DMS79 treated with DMSO at 0.1 percent for 48 hours (cell line): ENCODE data around the gene SDK1.
"Not testable (repeated sequence)": the region's sequence is repeated elsewhere in the genome, so short reads cannot be mapped to it uniquely, and the experiment has no call there.

Source experiments
- DNase-seq: peaks from one replicate; lab custom pipeline; 2025; lab: John Stamatoyannopoulos, UW

SDK1 gene

DNA sequence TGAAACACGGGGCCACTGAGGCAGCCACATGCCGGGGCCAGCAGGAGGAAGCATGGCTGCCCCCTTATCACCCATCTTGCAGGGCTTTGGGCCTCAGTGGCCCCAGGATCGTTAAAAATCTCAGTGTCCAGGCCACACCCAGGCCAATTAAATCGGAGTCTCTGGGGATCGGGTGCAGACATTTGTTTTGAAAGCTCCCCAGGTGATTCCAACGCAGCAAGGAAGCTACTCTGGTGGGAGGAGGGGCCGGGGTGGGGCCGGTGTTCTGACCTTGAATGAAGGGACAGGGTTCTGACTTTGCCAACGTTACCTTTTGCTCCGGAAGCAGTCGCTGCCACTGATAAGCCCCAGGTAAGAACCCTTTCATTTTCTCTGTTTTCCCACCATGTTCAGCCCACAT lies 968.7 kb downstream of the SDK1 start:
- DNase-seq = no peak

GRCh38 chr7:4270268-4270667 lies 969.2 kb downstream of the SDK1 start:
- no peak for DNase-seq

DNA sequence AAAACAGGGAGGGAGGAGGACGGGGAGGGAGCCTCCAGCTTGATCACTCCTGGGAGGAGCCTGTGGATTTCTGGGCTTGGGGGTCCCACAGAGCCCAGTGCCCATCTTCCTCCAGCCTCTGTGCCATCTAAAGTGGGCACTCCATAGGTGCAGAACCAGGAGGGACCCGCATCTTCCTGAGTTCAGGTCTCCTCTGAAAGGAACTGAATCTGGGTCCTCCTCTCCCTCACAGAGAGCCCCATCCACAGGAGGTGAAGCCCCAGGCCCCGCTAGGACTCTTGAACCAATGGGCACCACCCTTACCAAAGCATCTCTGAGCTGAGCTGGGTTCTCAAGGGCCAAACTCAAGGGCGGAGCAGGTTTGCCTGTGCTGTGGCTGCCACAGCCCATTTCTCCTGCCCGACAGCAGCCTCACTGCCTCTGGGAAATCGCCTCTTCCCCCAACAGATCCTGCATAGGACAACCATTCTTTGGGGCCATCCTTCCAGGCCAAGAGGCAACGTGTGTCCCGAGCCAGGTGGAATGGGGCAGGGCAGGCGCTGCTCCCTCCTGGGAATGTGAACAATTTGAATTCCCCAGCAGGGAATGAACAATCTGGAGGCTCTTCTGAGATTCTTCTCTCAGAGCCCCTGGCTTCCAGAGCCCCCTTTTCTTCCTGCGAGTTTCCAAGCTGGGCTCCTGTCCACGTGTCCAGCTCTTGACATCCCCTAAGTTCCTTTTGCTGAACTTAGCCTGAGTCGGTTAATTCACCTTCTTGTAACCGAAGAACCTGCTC lies 970.1 kb downstream of the SDK1 start:
- DNase-seq = no peak

- no peak for DNase-seq
These were observed 970.6 kb downstream of the SDK1 start for GRCh38 chr7:4271716-4272015.

DNA sequence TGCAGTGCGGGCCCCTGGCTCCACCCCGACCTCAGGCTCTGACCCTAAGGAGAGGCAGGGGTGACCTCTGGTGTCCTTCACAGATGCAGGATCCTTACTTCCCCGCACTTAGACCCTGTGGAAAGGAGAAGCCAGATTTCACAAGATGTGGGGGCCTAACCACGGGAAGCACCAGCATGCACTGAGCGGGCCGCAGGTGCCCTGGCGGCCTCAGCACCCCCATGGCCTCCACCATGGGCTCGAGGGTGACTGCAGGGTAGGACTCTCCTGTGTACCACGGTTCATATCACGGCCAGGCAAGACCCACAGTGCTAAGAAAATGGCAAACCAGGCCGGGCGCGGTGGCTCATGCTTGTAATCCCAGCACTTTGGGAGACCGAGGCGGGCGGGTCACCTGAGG lies 971.1 kb downstream of the SDK1 start:
- DNase-seq = no peak

DNA sequence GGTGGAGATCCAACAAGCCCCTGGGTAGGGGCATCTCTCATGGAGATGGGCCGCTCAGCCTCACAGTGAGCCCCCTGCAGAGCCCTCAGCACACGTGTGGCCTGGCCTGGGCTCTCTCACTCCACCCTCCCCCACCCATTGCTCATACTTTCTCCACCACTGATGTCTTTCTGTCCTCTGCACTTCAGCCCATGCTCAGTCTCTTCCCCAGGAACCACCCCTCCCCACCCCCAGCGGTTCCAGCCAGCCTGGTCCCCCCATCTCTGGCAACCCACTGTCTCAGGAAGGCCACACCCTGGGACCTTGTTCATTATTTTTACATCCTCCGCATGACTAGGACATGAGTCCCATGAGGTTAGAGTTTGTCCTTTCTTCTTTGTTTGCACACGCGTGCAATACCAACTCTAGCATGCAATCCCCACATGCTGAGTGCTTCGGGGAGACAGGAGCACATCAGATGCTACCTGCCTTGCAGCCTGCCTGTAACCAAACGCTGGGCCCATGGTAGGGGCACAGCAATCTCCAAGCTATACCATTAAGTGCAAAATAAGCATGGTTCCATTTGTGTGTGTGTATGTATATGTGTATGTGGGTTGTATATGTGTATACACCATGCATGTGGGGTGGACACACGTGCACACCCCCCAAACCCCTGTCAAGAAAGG lies 972.6 kb downstream of the SDK1 start:
- DNase-seq = no peak

GRCh38 chr7:4274286-4274685 lies 973.2 kb downstream of the SDK1 start:
- DNase-seq = no peak

GRCh38 chr7:4277936-4278335 lies 976.9 kb downstream of the SDK1 start:
- no peak for DNase-seq

DNA sequence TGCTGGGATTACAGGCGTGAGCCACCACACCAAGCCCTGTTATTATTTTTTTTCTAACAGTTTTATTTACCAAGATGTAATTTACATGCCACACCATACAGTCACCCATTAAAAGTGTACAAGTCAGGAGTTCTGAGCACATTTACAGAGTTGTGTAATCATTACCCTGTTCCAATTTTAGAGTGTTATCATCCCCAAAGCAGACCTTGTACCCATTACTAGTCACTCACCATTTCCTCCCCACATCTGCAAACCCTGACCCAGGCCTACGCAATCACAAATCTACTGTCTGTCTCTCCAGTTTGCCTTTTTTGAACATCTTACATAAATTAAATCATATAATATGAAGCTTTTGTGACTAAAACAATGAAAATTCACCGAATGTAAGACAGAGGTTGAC lies 978.2 kb downstream of the SDK1 start:
- no peak for DNase-seq

DNA sequence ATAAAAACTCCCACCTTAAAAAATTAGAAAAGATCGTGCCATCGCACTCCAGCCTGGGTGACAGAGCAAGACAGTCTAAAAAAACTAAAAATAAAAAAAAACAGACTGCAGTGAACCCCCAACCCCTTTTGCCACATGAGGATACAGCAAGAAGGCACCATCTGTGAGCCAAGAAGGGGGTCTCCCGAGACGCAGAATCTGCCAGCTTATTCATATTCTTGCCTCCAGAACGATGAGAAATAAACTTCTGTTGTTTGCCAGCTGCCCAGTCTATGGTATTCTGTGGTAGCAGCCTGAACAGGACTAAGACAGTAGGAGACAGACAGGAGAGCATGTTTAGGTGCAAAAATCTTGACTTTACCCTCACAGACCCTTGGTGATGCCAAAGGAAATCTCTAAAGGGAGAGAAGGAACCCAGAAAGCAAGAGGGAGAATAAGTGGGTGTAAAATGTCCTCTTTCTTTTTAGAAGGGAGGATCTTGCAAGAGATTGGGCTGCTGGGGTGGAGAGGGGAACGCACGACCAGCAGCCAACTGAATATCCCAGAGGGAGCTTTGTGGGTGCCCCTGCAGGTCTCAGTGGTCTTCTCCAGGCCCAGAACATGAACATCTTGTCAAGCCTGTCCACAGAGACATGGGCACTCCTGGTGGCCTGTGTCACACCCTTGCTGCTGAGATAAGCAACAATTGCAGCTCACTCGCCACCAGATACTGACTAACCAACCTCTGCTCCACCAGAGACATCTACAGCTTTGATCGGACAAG lies 980.4 kb downstream of the SDK1 start:
- no peak for DNase-seq

DNA sequence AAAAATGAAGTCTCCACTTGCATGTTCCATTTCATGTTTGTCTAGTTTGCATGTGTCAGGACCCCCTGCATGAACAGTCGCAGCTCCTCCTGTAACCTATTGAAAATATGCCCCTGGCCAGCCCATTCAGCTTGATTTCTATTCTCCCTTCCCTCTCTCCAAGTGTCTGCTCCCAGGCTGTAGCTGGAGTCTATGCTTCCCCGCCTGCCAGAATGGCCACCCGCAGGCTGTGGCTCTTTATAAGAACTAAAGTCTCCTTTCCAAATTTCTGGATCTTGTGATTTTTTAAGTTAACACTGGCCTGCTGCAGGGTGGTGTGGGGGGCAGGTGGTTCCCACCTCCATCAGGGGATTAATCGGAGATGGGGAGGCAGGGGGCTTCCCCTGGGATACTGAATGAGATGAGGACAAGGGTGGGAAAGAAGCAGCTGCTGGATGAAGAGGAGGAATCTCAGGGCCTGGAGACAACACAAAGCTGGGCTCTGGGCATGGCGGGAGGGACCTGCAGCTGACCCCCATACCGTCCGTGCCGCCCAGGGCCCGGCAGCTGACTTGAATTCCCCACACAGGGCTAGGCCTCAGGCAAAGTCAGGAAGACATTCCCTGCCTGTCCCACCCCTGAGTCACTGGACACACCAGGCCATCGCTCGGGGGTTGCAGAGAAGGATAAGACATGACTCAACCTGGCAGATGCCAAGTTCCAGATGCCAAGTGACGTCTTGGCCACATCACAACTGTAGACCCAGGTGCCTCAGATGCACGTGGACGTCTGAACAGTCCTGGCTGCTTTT lies 981.6 kb downstream of the SDK1 start:
- DNase-seq = no peak

- no peak for DNase-seq
These were observed 985.3 kb downstream of the SDK1 start for GRCh38 chr7:4286351-4286750.

DNA sequence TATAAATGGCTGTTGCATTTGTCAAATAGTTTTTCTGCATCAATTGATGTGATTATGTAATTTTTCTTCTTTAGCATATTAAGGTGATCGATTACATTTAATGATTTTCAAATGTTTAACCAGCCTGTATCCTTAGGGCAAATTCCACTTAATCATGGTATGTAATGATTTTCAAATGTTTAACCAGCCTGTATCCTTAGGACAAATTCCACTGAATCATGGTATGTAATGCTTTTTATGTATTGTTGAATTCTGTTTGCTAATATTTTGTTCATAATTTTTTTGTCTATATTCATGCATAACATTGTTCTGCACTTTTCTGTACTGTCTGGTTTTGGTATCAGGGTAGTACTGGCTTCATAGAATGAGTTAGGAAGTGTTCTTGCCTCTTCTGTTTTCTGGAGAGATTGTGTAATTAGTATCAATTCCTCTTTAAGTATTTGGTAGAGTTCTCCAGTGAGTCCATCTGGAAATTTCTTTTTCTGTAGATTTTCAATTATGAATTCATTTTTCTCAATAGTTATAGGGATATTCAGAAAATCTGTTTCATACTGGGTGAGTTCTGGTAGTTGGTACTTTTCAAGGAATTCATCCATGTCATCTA lies 987.8 kb downstream of the SDK1 start:
- no peak for DNase-seq

DNA sequence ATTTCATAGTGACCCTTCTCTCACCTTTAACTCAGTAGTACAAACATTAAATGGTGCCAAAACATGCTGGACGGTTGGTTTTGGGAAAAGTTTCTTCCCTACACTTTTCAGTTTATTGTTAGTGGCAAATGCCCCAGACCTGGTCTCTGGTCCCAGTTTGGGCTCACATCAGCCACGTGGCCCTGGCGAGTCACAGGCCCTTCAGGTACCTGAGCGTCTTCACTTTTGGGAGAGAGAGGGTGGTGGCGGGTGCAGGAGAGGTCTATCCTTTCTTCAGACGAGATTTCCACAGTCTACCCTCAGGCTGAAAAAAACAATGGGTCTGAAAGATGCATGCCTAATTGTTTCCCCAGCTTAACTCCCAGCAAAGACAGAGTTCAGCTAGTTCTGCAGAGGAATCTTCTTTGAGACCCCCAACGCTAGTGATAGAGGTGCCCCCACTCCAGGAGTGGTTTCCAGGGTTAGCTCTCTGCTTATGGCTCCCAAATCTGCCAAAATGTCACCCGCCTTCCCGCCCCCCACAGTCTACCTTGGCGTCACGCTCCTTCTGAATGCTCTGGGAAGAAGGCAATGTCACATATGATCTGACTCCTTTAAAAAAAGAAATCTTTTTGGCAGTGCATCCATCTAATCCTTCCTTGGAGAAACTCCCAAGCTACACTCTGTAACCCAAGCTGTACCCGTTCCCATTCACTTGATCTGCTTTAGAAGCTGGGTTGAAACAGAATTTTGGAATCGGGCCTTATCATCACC lies 996.3 kb downstream of the SDK1 start:
- no peak for DNase-seq

GRCh38 chr7:4297918-4298219 lies 996.8 kb downstream of the SDK1 start:
- DNase-seq = no peak

- DNase-seq = no peak
These were observed 998.4 kb downstream of the SDK1 start for GRCh38 chr7:4299431-4299830.

DNA sequence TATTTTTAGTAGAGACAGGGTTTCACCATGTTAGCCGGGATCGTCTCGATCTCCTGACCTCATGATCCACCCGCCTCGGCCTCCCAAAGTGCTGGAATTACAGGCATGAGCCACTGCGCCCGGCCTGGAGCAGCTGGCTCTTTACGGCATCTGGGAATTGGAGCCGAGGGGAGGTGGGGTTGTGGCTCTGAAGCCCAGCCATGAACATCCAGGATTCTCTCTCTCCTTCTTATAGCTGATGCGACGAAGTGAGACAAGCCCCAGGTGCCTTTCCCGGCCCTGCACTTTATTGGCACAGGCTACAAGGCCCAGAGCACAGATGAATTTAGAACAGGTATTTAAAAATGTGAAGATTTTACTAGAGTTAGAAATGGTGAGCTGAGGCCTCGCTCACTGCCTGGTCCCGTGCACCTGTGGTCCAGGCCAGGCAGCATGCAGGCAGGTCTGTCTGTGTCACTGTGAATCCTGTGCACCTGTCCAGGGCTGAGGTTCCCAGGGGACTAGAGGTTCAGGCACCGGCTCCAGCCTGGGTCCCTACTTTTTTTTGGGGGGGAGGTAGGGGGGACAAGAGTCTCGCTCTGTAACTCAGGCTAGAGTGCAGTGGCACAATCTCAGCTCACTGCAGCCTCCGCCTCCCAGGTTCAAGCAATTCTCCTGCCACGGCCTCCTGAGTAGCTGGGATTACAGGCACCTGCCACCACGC lies 1001.3 kb downstream of the SDK1 start:
- no peak for DNase-seq

GRCh38 chr7:4307316-4308204 lies 1006.5 kb downstream of the SDK1 start:
- DNase-seq = no peak

DNA sequence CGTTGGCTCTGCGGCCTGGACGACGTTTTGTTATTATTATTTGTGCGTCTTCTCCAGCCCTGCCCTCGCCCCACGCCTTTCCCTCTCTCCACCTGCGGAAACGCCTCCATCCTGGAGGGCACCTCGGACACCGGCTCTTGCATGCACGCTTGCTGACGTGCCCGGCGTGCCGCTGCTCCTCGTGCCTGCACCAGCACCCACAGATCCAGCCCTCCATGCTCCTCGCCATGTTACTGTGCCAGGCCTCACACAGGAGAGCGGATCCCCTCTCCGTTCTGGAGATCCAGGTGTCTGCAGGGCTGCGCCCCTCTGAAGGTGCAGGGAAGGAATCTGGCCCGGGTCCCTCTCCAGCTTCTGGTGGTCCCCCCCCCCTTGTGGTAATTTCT lies 1007.1 kb downstream of the SDK1 start:
- no peak for DNase-seq

DNA sequence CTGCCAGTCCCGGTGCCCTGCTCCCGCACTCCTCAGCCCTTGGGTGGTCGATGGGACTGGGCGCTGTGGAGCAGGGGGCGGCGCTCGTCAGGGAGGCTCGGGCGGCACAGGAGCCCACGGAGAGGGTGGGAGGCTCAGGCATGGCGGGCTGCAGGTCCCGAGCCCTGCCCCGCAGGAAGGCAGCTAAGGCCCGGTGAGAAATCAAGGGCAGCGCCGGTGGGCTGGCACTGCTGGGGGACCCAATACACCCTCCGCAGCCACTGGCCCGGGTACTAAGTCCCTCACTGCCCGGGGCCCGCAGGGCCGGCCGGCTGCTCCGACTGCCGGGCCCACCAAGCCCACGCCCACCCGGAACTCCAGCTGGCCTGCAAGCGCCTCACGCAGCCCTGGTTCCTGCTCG lies 1012.9 kb downstream of the SDK1 start:
- DNase-seq = not testable (repeated sequence)
